GM18517 (cell line): Measurements from ENCODE around the gene PODN.

Source experiments
- ATAC-seq: cut with Tn5 transposase; IDR thresholded peaks from one replicate; pipeline ENCODE4 v1.9.1; 2021; ENCODE audit warnings: mild to moderate bottlenecking, moderate library complexity; ENCODE audit not compliant: unreplicated experiment

The PODN gene

GRCh38 chr1:53130598-53130877 lies 68.5 kb downstream of the PODN start:
- ATAC-seq, result no peak

GRCh38 chr1:53130878-53131589 lies 69.0 kb downstream of the PODN start:
- ATAC-seq, result no peak

GRCh38 chr1:53131590-53131938 lies 69.6 kb downstream of the PODN start:
- ATAC-seq, result no peak

- no peak for ATAC-seq
These were observed 70.2 kb downstream of the PODN start for GRCh38 chr1:53132176-53132575.

GRCh38 chr1:53133261-53134041 lies 71.4 kb downstream of the PODN start:
- ATAC-seq, result no peak

GRCh38 chr1:53134042-53134485 lies 72.1 kb downstream of the PODN start:
- no peak for ATAC-seq
